Heart right ventricle (tissue), 16 donors: ENCODE results near the gene ZNF423. TPM values are rescaled to one million over a fixed set of nuclear protein-coding genes. Genes with fewer than 3 reads are reported as not detected.

ENCODE experiments used
- ATAC-seq, 8 donors: fragments of 200-7000 bp; cut with Tn5 transposase; one replicate each; pipeline ENCODE4 v1.9.1; 2020; ENCODE audit warnings: mild to moderate bottlenecking in 8 of 8, moderate library complexity in 8 of 8, moderate number of reproducible peaks in 1 of 8
- DNase-seq, 2 donors: peaks; one replicate each; pipeline ENCODE4 v3.0.0-alpha.2; 2020
- H3K27ac ChIP-seq, 10 donors: fragments of 200-600 bp; sonication (generic) in 2 of 10; one replicate each; pipeline versions ENCODE4 v1.5.0 to v1.8.0; 2020 to 2022; ENCODE audit warnings: mild to moderate bottlenecking in 3 of 10
- H3K27me3 ChIP-seq, 7 donors: fragments of 200-600 bp; one replicate each; pipeline ENCODE4 v1.8.0; 2021 to 2022; ENCODE audit warnings: mild to moderate bottlenecking in 2 of 7
- H3K36me3 ChIP-seq, 9 donors: fragments of 200-600 bp; sonication (generic) in 1 of 9; one replicate each; pipeline versions ENCODE4 v1.5.0 to v1.8.0; 2020 to 2022; ENCODE audit warnings: mild to moderate bottlenecking in 2 of 9
- H3K4me1 ChIP-seq, 9 donors: fragments of 200-600 bp; sonication (generic) in 1 of 9; one replicate each; pipeline versions ENCODE4 v1.5.0 to v1.8.0; 2020 to 2022; ENCODE audit warnings: mild to moderate bottlenecking in 4 of 9
- H3K4me3 ChIP-seq, 10 donors: fragments of 200-600 bp; sonication (generic) in 2 of 10; one replicate each; pipeline versions ENCODE4 v1.5.0 to v1.8.0; 2020 to 2022; ENCODE audit warnings: mild to moderate bottlenecking in 7 of 10, moderate library complexity in 2 of 10
- H3K9me3 ChIP-seq, 11 donors: fragments of 200-600 bp in 10 of 11; sonication (generic) in 2 of 11; one replicate each; pipeline versions ENCODE4 v1.5.0 to v1.8.0; 2013 to 2022; ENCODE audit warnings: mild to moderate bottlenecking in 2 of 11, control low read depth in 1 of 11, moderate library complexity in 1 of 11
- WGBS, 2 donors: extraction: QIAGEN DNeasy Blood & Tissue Kit; methylation state at CpG; one replicate each; pipeline ENCODE4 v1.1.7; 2013; ENCODE audit warnings: inconsistent platforms in 1 of 2; 5-methylcytosine and 5-hydroxymethylcytosine counted together
- intact Hi-C, 10 donors: fragments of 100-400 bp; cut with DNase I; formaldehyde crosslinking; loops; one replicate each; pipeline versions ENCODE4 v1.11.1 to v1.14.2; 2022
- polyA plus RNA-seq, 2 donors: library from polyadenylated mRNA; stranded (reverse); fragments of 200-250 nt; gene quantifications; one replicate each; pipeline ENCODE4 v1.2.3, GENCODE V29; 2013
- total RNA-seq, 10 donors: library from RNA; stranded (reverse); fragmentation: NEBNext Ultra II Directional in 3 of 10; extraction: Animal tissue kit (Norgen Biotek cat#: 25700) in 3 of 10; gene quantifications; one replicate each; pipeline versions ENCODE4 v1.2.1 to v1.2.4, GENCODE V29; 2021 to 2023
- TF ChIP-seq, protein P1 (sequence below), 9 donors: fragments of 200-600 bp; sonication (generic) in 2 of 9; IDR thresholded peaks; one replicate each; pipeline versions ENCODE4 v1.5.0 to v1.8.0; 2021 to 2022; ENCODE audit warnings: antibody characterized with exemption in 9 of 9, mild to moderate bottlenecking in 5 of 9, moderate library complexity in 1 of 9
- donor health status: Arrhythmogenic right ventricular cardiomyopathy.
- donor health status: ischemic (EF 13 %, LVEDD 7.1; RV severe dilation, severe dysfunction).
- donor health status: healthy with polysubstance abuse.
- donor health status: DM: no; HTN: yes; CAD: no.
- donor health status: DM: no; HTN: no; CAD: no.
- donor health status: ischemic (EF 25% LVEDD 6.9; RV normal size, moderate dysfunction).
- donor health status: ischemic (EF 25% LVEDD 5.7; RV mildly dilated, moderate dysfunction).
- donor health status: healthy.
- donor health status: DM: yes; HTN: yes; CAD: no.
- donor health status: Ischemic cardiomyopathy.
- donor health status: ischemic (EF 35%, LVEDD 5.7; RV mildly dilated, moderate dysfunction).
- donor health status: nonischemic (EF 11% LVEDD 7.7; RV severe dilation, severe dysfunction).
- donor health status: DM: yes; HTN: yes; CAD: no.
- donor health status: PGD.
- donor health status: ischemic (EF 29% LVEDD 5.4; RV normal size, mild dysfunction).
- donor health status: nonischemic (EF 23%, LVEDD 6.1; RV moderate dilation, normal function).

Gene ZNF423
- total and polyA plus RNA-seq, 12 donors: 2.6 to 10.6 (median 7.0) TPM

- Histone ChIP-seq H3K4me1 (peaks cover 0 to 29% (median 11%) of the 10 kb centered on the region in 9 donors), H3K36me3 (no peaks in the 10 kb centered on the region), H3K27ac (no peak overlapping the region), H3K4me3 (no peak overlapping the region), H3K9me3 (no peaks in the 10 kb centered on the region), H3K27me3 (no peaks in the 10 kb centered on the region)
- DNase-seq (no peak), ATAC-seq (no peak)
- intact Hi-C loops: no loop called here
- whole genome bisulfite sequencing, 2 donors: 90 to 96% methylated on average over 12 of the region's 12 CpGs
- TF ChIP-seq, protein P1, sequence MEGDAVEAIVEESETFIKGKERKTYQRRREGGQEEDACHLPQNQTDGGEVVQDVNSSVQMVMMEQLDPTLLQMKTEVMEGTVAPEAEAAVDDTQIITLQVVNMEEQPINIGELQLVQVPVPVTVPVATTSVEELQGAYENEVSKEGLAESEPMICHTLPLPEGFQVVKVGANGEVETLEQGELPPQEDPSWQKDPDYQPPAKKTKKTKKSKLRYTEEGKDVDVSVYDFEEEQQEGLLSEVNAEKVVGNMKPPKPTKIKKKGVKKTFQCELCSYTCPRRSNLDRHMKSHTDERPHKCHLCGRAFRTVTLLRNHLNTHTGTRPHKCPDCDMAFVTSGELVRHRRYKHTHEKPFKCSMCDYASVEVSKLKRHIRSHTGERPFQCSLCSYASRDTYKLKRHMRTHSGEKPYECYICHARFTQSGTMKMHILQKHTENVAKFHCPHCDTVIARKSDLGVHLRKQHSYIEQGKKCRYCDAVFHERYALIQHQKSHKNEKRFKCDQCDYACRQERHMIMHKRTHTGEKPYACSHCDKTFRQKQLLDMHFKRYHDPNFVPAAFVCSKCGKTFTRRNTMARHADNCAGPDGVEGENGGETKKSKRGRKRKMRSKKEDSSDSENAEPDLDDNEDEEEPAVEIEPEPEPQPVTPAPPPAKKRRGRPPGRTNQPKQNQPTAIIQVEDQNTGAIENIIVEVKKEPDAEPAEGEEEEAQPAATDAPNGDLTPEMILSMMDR (IDR thresholded peaks at IDR 0.05): no peak
These were observed 277.4 kb downstream of the ZNF423 start for GRCh38 chr16:49578435-49579024.

- Histone ChIP-seq H3K9me3 (no peaks in the 10 kb centered on the region), H3K27ac (no peak overlapping the region), H3K36me3 (peaks cover 0 to 1% (median 0%) of the 10 kb centered on the region in 9 donors), H3K4me1 (peaks cover 0 to 29% (median 11%) of the 10 kb centered on the region in 9 donors), H3K4me3 (no peak overlapping the region), H3K27me3 (no peaks in the 10 kb centered on the region)
- intact Hi-C loops: no loop called here
- no peak for DNase-seq
- ATAC-seq: no peak
- WGBS, 2 donors: 74 to 85% methylated on average over 3 of the region's 3 CpGs
- TF ChIP-seq, protein P1 (IDR thresholded peaks at IDR 0.05): no peak
These were observed 277.9 kb downstream of the ZNF423 start for GRCh38 chr16:49578018-49578417.

DNA sequence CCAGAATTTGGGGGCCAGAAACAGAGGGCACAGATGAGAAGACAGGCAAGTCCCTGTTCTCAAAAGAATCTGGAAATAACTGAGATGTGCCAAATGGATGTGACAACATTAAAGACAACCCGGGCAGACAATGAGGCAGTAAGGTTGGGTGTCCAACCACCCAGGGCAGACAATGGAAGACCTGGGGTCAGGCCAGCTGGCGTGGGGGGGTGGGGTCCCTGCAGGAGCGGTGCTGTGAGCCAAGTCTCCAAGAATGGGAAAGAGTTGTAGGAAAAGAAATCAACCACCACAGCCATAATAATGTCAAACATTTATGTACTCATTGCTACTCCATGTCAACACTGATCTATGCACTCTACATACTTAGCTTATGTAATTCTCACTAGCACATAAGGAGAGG is 279.0 kb downstream of the ZNF423 start:
- peaks cover 0 to 27% (median 11%) of the 10 kb centered on the region in 9 donors for H3K4me1 ChIP-seq
- intact Hi-C loops: no loop called here
- 67 to 71% methylated on average over 3 of the region's 3 CpGs for WGBS, 2 donors
- no peaks in the 10 kb centered on the region for H3K9me3 ChIP-seq
- ATAC-seq (no peak), DNase-seq (no peak)
- no peaks in the 10 kb centered on the region for H3K27me3 ChIP-seq
- no peak overlapping the region for H3K27ac ChIP-seq
- H3K4me3 ChIP-seq: no peak overlapping the region
- peaks cover 0 to 4% (median 0%) of the 10 kb centered on the region in 9 donors for H3K36me3 ChIP-seq
- TF ChIP-seq, protein P1 (IDR thresholded peaks at IDR 0.05): no peak

DNA sequence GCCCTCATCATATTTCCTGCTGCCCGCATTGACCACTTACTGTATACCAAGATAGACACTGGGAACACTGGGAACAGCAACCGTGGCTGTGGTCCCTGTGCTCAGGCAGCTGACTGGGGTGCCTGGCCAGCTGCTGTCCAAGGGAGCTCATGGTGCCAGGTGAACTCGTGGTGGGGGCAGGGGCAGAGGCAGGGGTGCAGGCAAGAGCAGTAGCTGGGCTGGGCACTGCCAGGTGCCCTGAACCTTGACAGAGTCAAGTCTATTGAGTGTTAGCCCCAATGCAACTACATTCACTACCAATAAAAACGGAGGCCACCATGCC is 279.8 kb downstream of the ZNF423 start:
- ATAC-seq: no peak
- intact Hi-C loops: no loop called here
- 82 to 83% methylated on average over 4 of the region's 4 CpGs for WGBS, 2 donors

More for the DNA sequence above, 279.8 kb downstream of the ZNF423 start:
- Histone ChIP-seq H3K4me1 (peaks cover 0 to 22% (median 11%) of the 10 kb centered on the region in 9 donors), H3K4me3 (no peak overlapping the region), H3K36me3 (peaks cover 0 to 4% (median 0%) of the 10 kb centered on the region in 9 donors), H3K27me3 (no peaks in the 10 kb centered on the region), H3K27ac (no peak overlapping the region), H3K9me3 (no peaks in the 10 kb centered on the region)
- no peak for DNase-seq
- TF ChIP-seq, protein P1 (IDR thresholded peaks at IDR 0.05): no peak
